Astrocyte (in vitro differentiated cells and primary cell): Measurements from ENCODE around the gene PRRC2B.

ENCODE experiments used
- CTCF ChIP-seq: IDR thresholded peaks from 2 replicates; pipeline ENCODE4 v1.5.1; 2011; ENCODE audit warnings: low read depth, mild to moderate bottlenecking, inconsistent platforms, low read length, moderate library complexity; ENCODE audit not compliant: insufficient read depth
- EZH2 ChIP-seq: IDR thresholded peaks from 2 replicates; pipeline ENCODE4 v1.6.1; 2012; ENCODE audit warnings: mild to moderate bottlenecking, low read length, inconsistent platforms; ENCODE audit not compliant: insufficient read depth

GRCh38 chr9:131396626-131397025, 2.7 kb downstream of the PRRC2B start:
- TF ChIP-seq CTCF (no peak), EZH2 (no peak)
